ENCODE measurements around the gene RASGRF2.

The RASGRF2 gene

GRCh38 chr5:81142108-81142507 is 181.9 kb downstream of the RASGRF2 start:
- DNase-seq = no peak

GRCh38 chr5:81145329-81145935 is 185.3 kb downstream of the RASGRF2 start:
- DNase-seq = no peak

GRCh38 chr5:81146031-81146430 is 185.9 kb downstream of the RASGRF2 start:
- no peak for DNase-seq

- DNase-seq = no peak
Observed at GRCh38 chr5:81147011-81147885, 187.1 kb downstream of the RASGRF2 start.

GRCh38 chr5:81147886-81148571 is 187.9 kb downstream of the RASGRF2 start:
- no peak for DNase-seq

GRCh38 chr5:81151546-81151945 is 191.4 kb downstream of the RASGRF2 start:
- DNase-seq = no peak

- DNase-seq = no peak
Observed at GRCh38 chr5:81154725-81155124, 194.6 kb downstream of the RASGRF2 start.

GRCh38 chr5:81156732-81157131 is 196.6 kb downstream of the RASGRF2 start:
- no peak for DNase-seq

- no peak for DNase-seq
Observed at GRCh38 chr5:81161012-81161601, 200.9 kb downstream of the RASGRF2 start.

GRCh38 chr5:81162501-81162900 is 202.3 kb downstream of the RASGRF2 start:
- DNase-seq = no peak

GRCh38 chr5:81163651-81164050 is 203.5 kb downstream of the RASGRF2 start:
- DNase-seq = no peak

- DNase-seq = no peak
Observed at GRCh38 chr5:81164476-81164875, 204.3 kb downstream of the RASGRF2 start.

GRCh38 chr5:81164936-81165335 is 204.8 kb downstream of the RASGRF2 start:
- no peak for DNase-seq

GRCh38 chr5:81165493-81166119 is 205.4 kb downstream of the RASGRF2 start:
- DNase-seq = peak; percentile 47

- no peak for DNase-seq
Observed at GRCh38 chr5:81166430-81166829, 206.3 kb downstream of the RASGRF2 start.

- no peak for DNase-seq
Observed at GRCh38 chr5:81167078-81167477, 206.9 kb downstream of the RASGRF2 start.

- no peak for DNase-seq
Observed at GRCh38 chr5:81167544-81167943, 207.4 kb downstream of the RASGRF2 start.

GRCh38 chr5:81169924-81170323 is 209.8 kb downstream of the RASGRF2 start:
- no peak for DNase-seq

- no peak for DNase-seq
Observed at GRCh38 chr5:81171769-81172168, 211.6 kb downstream of the RASGRF2 start.

GRCh38 chr5:81172710-81173109 is 212.5 kb downstream of the RASGRF2 start:
- DNase-seq = no peak

- DNase-seq = no peak
Observed at GRCh38 chr5:81177061-81177460, 216.9 kb downstream of the RASGRF2 start.

GRCh38 chr5:81179959-81180358 is 219.8 kb downstream of the RASGRF2 start:
- no peak for DNase-seq

Data from NK-92 treated with Interleukin-12 subunit alpha and Interleukin-12 subunit beta, amount 100 ng/mL, for 24 hours (cell line).